Measurements from ENCODE around the gene HOXC13. TPM values are rescaled to one million over a fixed set of nuclear protein-coding genes. Genes with fewer than 3 reads are reported as not detected.

The HOXC13 gene
- total and polyA plus RNA-seq, 9 of the 15 experiments (the other 6 are each of a cell fraction or from before 2014, with no cell fraction given), result 0.03 to 0.29 (median 0.17) TPM; not detected in 2

DNA sequence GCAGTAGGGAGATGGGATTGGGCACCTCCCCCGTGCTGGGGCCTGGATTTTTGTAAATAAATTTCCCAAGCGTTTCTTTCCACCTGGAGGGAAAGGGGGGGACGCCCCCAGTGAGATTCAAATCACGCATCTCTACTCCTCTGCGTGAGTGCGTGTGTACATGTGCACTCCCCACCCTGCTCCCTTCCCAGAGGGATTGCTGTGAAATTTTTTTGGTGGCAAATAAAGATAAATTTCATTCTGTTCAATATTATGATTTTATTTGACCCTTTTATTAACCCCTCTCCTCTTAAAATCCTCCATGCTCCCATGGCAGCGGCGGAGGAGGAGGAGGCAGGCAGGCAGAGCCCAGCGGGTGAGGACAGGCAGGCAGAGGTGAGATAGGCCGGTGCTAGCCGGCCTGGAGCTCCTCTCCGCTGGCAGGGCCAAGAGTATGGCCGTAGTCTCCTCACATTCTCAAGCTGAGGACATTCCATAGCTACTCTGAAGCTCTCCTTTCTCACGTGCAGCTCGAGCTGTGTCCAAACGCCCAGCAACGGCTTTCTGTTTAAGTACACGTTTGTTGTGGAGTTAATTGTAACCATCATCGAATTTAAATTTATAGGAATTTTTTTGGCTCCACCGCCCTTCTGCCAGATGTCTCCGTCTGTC is 37.7 kb downstream of the HOXC13 start:
- no peak for FAIRE-seq
- H2AFZ ChIP-seq (ENCODE audit: low read depth, low read length), result no peak overlapping the region
- ChIA-PET POLR2A (interaction anchor here (0.9 to 1.9 kb wide), 4 partner anchors 12 to 248 kb away, joined by 3 to 11 read pairs (median 3); partner anchors contain the start of gene HOXC9), CTCF (ENCODE audit: low intra/inter-chr PET ratio) (no interaction called here)
- H4K20me1 ChIP-seq (replicated peaks; ENCODE audit: control insufficient read depth, insufficient read depth, low read length), result peaks cover 5% of the 10 kb centered on the region; the same call in 1 of the 2 replicates
- peak overlapping the region in 1 of 2 experiments; percentile 76; a peak in 2 of 4 replicates for H3K9ac ChIP-seq (ENCODE audit: insufficient read depth in 1 of 2, low read depth in 2 of 2, low read length in 2 of 2)
- no peak overlapping the region for H3K4me2 ChIP-seq (ENCODE audit: insufficient read depth, low read length)
- H3K4me1 ChIP-seq (replicated peaks in 1 of 2; ENCODE audit: control insufficient read depth in 2 of 2, insufficient read depth in 2 of 2, low read length in 2 of 2), result peaks cover 2 to 25% of the 10 kb centered on the region in 2 experiments; a peak in 2 of 5 replicates
- no peaks in the 10 kb centered on the region for H3K79me2 ChIP-seq (ENCODE audit: control insufficient read depth, insufficient read depth, low read length)
- intact Hi-C loops (cut with micrococcal nuclease), result no loop called here
- ATAC-seq, result no peak
- H3K27ac ChIP-seq (ENCODE audit: extremely low read depth, low read depth, low read length), result no peak overlapping the region
- no peaks in the 10 kb centered on the region for H3K9me1 ChIP-seq (ENCODE audit: control insufficient read depth, insufficient read depth, low read length)
- BruUV-seq (replicated peaks), result no TSS peak
- no peak for DNase-seq (ENCODE audit: extremely low read depth in 1 of 4, low spot score in 3 of 4)
- H3K9me3 ChIP-seq (replicated peaks; ENCODE audit: control insufficient read depth, insufficient read depth, low read depth, low read length), result no peaks in the 10 kb centered on the region
- H3K4me3 ChIP-seq, result no peak overlapping the region
- no peaks in the 10 kb centered on the region for H3K36me3 ChIP-seq (ENCODE audit: control insufficient read depth, insufficient read depth, low read length)
- WGBS (ENCODE audit: insufficient coverage, low coverage, missing lambda C conversion rate), result 25% methylated on average over 18 of the region's 21 CpGs
- in situ Hi-C loops (cut with MboI), result no loop called here
- H3K27me3 ChIP-seq (ENCODE audit: control insufficient read depth in 2 of 2, insufficient read depth in 2 of 2, low read length in 2 of 2), result peaks cover 43 to 56% of the 10 kb centered on the region in 2 experiments
- no peak for TF ChIP-seq E2F3 (CRISPR knock-in tag; IDR thresholded peaks at IDR 0.05)
- TF ChIP-seq, protein P1, sequence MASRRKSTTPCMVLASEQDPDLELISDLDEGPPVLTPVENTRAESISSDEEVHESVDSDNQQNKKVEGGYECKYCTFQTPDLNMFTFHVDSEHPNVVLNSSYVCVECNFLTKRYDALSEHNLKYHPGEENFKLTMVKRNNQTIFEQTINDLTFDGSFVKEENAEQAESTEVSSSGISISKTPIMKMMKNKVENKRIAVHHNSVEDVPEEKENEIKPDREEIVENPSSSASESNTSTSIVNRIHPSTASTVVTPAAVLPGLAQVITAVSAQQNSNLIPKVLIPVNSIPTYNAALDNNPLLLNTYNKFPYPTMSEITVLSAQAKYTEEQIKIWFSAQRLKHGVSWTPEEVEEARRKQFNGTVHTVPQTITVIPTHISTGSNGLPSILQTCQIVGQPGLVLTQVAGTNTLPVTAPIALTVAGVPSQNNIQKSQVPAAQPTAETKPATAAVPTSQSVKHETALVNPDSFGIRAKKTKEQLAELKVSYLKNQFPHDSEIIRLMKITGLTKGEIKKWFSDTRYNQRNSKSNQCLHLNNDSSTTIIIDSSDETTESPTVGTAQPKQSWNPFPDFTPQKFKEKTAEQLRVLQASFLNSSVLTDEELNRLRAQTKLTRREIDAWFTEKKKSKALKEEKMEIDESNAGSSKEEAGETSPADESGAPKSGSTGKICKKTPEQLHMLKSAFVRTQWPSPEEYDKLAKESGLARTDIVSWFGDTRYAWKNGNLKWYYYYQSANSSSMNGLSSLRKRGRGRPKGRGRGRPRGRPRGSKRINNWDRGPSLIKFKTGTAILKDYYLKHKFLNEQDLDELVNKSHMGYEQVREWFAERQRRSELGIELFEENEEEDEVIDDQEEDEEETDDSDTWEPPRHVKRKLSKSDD (conservative IDR thresholded peaks at IDR 0.05; ENCODE audit: low read length), result no peak
- no peak for TF ChIP-seq MAFF (IDR thresholded peaks at IDR 0.05; ENCODE audit: low read length)
- no peak for TF ChIP-seq HNRNPUL1 (IDR thresholded peaks at IDR 0.05; ENCODE audit: low read length)
- no peak for TF ChIP-seq BRD9 (IDR thresholded peaks at IDR 0.05; ENCODE audit: low read depth, partially characterized antibody)
- TF ChIP-seq MED1 (CRISPR knock-in tag; IDR thresholded peaks at IDR 0.05; ENCODE audit: borderline replicate concordance), result no peak
- no peak for TF ChIP-seq HCFC1 (IDR thresholded peaks at IDR 0.05; ENCODE audit: low read depth, low read length)
- no peak for TF ChIP-seq POU5F1 (IDR thresholded peaks at IDR 0.05; ENCODE audit: borderline replicate concordance, low read depth, low read length, partially characterized antibody)
- no peak for TF ChIP-seq ZZZ3 (IDR thresholded peaks at IDR 0.05)
- no peak for TF ChIP-seq RBFOX2 (IDR thresholded peaks at IDR 0.05; ENCODE audit: low read depth, low read length)
- no peak for TF ChIP-seq ATF1 (CRISPR knock-in tag; IDR thresholded peaks at IDR 0.05)
- TF ChIP-seq ATF1 (tag; IDR thresholded peaks at IDR 0.05), result no peak
- no peak for TF ChIP-seq SMARCA4 (IDR thresholded peaks at IDR 0.05)
- TF ChIP-seq, protein P2, sequence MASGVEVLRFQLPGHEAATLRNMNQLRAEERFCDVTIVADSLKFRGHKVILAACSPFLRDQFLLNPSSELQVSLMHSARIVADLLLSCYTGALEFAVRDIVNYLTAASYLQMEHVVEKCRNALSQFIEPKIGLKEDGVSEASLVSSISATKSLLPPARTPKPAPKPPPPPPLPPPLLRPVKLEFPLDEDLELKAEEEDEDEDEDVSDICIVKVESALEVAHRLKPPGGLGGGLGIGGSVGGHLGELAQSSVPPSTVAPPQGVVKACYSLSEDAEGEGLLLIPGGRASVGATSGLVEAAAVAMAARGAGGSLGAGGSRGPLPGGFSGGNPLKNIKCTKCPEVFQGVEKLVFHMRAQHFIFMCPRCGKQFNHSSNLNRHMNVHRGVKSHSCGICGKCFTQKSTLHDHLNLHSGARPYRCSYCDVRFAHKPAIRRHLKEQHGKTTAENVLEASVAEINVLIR (CRISPR knock-in tag; IDR thresholded peaks at IDR 0.05), result no peak
- TF ChIP-seq SIX5 (IDR thresholded peaks at IDR 0.05; ENCODE audit: borderline replicate concordance in 1 of 2, insufficient read depth in 1 of 2, low read depth in 1 of 2, low read length in 2 of 2), result no peak
- TF ChIP-seq, protein P3, sequence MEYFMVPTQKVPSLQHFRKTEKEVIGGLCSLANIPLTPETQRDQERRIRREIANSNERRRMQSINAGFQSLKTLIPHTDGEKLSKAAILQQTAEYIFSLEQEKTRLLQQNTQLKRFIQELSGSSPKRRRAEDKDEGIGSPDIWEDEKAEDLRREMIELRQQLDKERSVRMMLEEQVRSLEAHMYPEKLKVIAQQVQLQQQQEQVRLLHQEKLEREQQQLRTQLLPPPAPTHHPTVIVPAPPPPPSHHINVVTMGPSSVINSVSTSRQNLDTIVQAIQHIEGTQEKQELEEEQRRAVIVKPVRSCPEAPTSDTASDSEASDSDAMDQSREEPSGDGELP (CRISPR knock-in tag; IDR thresholded peaks at IDR 0.05; ENCODE audit: borderline replicate concordance), result no peak
- no peak for TF ChIP-seq TCF7 (IDR thresholded peaks at IDR 0.05; ENCODE audit: borderline replicate concordance)
- TF ChIP-seq ZNF239 (CRISPR knock-in tag; IDR thresholded peaks at IDR 0.05), result no peak
- TF ChIP-seq DPF2 (IDR thresholded peaks at IDR 0.05), result no peak

Measured in K562 (cell line).